Vagina (tissue), 2 donors: ENCODE measurements around the gene LGALS9.

Experiments
- POLR2A ChIP-seq, 2 donors: fragments of 450-650 bp; IDR thresholded peaks; one replicate each; pipeline ENCODE4 v1.6.1; 2017; ENCODE audit warnings: antibody characterized with exemption in 2 of 2, mild to moderate bottlenecking in 2 of 2, moderate library complexity in 2 of 2
- TF ChIP-seq, protein P1 (sequence below), 3 experiments: fragments of 450-650 bp in 2 of 3; fragments of 200-600 bp in 1 of 3; sonication (generic) in 1 of 3; IDR thresholded peaks; one replicate each; pipeline ENCODE4 v1.5.1; 2017 to 2019; ENCODE audit warnings: antibody characterized with exemption in 3 of 3, mild to moderate bottlenecking in 2 of 3, moderate library complexity in 2 of 3

- TF ChIP-seq, protein P1, sequence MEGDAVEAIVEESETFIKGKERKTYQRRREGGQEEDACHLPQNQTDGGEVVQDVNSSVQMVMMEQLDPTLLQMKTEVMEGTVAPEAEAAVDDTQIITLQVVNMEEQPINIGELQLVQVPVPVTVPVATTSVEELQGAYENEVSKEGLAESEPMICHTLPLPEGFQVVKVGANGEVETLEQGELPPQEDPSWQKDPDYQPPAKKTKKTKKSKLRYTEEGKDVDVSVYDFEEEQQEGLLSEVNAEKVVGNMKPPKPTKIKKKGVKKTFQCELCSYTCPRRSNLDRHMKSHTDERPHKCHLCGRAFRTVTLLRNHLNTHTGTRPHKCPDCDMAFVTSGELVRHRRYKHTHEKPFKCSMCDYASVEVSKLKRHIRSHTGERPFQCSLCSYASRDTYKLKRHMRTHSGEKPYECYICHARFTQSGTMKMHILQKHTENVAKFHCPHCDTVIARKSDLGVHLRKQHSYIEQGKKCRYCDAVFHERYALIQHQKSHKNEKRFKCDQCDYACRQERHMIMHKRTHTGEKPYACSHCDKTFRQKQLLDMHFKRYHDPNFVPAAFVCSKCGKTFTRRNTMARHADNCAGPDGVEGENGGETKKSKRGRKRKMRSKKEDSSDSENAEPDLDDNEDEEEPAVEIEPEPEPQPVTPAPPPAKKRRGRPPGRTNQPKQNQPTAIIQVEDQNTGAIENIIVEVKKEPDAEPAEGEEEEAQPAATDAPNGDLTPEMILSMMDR (IDR thresholded peaks at IDR 0.05): no peak
- no peak for TF ChIP-seq POLR2A (IDR thresholded peaks at IDR 0.05)
Observed at GRCh38 chr17:27585153-27585681, 45.8 kb upstream of the LGALS9 start.
